Measurements from ENCODE around the gene COG5.
"Not testable (repeated sequence)": the region's sequence is repeated elsewhere in the genome, so short reads cannot be mapped to it uniquely, and the experiment has no call there.

Gene COG5

DNA sequence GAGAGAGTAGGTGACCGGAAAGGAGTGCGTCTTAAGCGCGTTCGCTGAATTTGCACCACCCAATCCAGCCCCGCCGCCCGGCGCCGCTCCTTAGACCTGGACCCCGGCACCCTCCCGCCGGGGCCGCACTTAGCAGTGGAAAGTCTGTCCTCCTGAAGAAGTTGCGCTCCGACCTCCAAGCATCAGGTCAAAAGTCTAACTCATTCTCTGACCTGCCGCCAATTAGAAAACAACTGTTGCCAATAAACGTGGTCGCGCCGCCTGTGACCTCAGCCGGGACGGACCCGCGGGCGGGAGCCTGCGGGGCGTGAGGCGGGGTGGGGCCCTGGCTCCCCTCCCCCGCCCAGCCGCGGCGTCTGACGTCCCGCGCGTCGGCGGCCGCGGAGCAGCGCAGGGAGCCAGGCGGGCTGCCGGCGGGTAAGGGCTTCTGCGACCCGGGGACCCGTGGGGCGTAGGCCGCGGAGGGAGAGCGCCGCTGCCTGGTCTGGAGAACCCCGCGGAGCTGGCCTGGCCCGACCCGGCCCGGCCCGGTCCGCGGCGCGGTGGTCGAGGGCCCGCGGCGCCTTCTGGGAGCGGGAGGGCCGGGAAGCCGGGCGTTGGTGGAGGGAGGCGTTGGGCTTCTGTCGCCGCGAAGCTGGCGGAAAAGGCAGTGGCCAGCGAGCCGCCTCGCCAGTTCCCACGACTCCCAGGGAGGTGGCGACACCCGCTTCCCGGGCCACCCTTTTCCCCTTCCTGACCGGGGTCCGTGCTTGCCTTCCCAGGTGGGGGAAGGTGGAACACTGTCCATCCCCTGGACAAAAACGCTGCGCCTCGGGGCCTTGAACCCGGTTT is 16.4 kb upstream of the COG5 start, which contains the start of gene BCAP29:
Gene BCAP29, plus strand, starts transcription at position 362 of the 831 bp plus-strand sequence. CDS start 527 bp downstream, outside the sequence.
- peak; percentile 73 for DNase-seq (ENCODE audit: low spot score)

DNA sequence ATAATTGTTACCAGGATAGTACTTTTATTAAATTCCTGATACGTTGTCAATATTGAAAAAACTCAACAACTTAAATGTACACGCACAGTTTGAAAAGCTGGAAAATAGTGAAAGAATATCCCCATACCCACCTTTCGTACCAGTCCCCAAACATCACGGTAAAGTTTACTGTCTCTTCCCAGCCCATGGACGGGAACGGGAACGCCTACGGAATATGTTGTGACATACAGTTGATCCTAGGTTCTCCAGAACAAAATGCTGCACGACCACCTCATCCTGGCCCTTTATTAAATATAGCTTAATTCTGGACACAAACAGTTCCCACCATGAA is 15.8 kb upstream of the COG5 start:
- no peak for DNase-seq (ENCODE audit: low spot score)

DNA sequence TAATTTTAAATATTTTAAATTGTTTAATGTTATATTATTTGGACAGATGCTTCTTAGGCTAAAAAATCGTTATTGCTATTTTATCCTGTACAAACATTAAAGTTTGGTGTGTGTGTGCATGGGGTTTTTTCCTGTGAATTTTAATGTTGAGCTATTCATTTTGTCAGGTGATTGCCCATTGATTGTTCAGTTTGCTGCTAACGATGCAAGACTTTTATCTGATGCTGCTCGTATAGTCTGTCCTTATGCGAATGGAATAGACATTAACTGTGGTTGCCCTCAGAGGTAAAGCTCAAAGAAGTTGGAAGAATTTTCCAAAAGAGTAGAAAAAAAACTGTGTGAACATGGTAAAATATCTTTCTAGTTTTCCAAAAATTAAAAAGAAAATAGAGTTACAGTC is 9.8 kb upstream of the COG5 start:
- no peak for DNase-seq (ENCODE audit: low spot score)

DNA sequence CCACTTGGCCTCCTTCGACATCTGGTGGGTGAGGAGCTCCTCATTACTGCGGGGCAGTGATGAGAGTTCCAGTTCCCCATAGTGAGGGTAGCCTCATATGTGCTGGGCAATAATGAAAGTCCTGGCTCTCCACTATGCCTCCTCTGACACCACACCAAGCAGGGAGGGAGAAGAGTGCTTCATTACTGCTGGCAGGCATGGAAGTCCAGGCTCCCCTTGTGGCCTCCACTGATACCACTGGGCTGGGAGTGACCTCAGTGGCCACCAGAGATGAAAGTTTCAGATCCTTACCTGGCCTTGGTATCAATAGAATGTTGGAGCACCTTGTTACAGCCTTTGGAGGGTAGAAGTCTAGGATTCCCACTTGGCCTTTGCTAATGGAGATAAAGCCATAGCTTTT is 6.6 kb upstream of the COG5 start:
- no peak for DNase-seq (ENCODE audit: low spot score)

DNA sequence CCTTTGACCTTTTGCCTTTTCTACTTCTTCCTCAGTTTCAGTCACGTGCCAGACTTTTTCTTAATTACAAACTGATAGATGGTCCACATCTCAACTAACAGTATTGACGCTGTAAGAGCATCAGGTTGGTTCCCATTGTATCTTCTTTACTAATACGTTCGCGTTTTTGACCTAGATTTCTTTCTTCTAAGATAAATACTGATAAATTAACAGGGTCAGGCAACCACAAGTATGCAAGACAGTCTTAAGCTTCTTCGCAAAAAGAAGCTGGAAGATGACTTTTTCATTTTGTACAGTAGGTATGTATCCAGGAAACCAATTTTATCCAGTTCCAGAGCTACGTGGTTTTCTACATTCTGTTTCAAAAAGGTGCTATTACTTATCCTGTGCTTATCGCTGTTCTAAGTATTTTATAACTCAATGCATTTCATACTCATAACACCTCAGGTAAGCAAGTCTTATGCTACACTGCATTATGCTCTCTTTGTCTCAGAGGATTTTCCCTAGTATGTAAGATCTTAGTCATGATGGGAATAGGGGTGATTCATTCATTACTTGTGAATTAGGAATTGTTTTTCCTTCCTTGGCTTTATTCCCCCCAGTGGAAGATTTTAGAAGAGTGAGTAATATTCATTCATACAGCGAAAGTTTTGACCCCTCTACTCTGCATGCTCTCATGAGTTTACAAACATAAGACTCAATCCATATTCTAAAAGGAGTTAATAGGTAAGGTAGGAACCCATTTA is 1.0 kb upstream of the COG5 start:
- DNase-seq (ENCODE audit: low spot score): no peak

DNA sequence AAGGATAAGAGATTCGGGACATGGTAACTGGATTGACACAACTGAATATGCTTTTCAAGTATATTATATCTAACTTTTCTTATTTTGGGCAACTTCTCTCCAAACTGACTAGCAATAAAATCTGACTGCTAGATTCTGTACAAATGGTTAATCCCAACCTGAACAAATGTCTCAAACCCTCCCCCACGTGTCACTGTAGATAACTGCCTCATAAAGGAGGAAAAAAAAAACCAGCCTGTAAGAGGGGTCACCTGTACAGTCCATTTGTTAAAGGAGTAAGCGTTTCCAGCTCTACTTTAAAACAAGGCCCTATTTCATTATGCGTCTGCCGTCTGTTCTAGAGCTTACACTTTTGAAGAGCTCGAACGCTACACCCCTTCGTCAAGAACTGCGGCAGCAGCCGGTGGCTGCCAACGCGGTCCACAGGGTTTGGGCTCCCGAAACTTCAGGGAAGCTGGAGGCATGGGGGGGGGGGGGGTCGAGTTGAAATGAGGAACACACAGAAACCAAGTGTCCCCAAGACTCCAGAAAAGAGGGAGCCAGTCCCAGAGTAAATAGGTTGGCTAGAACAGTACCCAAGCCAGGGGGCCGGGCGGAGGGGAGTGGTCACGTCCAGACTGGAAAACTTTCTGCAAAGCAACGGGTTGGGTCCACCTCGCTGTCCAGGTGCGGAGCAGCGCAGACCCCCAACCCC is 492 bp downstream of the COG5 start:
- no peak for DNase-seq (ENCODE audit: low spot score)

DNA sequence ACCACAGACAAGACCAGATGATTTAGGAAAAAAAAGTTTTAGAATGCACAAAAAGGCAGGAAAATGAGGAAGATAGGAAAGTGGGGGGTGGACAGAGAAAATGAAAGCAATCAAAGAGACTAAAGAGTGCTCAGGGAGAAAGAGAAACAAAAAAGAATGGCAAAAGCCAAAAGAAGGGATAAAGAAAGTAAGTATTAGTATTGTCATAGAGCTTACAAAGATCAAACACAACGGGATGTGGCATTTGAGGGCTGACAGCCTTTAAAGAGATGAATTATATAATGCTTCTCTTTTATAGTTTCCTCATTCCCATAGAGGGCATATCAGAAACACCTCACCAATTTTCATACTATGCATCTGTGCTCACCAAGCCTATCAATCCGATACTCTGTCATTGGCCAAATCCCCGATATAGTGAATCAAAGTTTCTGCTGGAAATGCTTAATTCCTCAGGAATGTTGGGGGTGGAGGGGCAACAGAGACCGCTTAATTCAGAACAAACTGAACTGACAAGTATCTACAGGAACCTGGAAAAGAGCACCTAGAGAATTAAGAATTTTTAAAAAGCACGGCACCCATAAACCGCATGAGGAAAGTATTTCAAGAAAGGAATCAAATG is 2.7 kb downstream of the COG5 start:
- no peak for DNase-seq (ENCODE audit: low spot score)

DNA sequence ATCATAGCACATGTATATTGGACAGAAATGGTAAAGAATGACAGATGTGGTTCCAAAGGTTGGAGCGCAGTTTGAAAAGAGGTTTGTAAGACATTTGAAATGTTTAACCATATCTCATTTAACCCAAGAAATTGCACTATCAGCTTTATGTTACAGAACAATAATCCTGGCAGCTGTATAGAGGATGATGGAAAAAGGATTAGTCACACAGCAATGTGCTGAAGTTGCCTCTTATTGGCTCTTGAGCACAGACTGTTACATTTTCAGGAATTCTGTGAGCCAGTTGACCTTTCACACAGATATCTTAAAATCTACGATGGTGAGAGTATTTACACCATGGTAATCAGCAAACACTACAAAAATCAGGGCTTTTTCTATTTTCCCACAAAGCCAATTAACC is 3.9 kb downstream of the COG5 start:
- no peak for DNase-seq (ENCODE audit: low spot score)

DNA sequence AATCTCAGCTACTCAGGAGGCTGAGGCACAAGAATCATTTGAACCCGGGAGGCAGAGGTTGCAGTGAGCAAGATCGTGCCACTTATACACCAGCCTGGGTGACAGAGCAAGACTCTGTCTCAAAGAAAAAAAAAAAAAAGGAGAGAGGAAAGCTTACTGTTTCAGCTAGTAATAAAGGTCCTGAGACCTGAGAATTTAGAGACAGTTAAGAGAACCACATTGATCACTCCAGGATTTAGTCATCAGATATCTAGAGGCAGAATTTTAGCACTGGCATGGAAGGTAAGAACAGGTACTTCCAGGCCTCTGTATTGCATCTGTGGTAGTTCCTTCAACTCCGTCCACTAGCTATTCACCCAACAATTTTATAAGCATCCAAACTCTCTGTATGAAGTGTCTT is 7.8 kb downstream of the COG5 start:
- no peak for DNase-seq (ENCODE audit: low spot score)

DNA sequence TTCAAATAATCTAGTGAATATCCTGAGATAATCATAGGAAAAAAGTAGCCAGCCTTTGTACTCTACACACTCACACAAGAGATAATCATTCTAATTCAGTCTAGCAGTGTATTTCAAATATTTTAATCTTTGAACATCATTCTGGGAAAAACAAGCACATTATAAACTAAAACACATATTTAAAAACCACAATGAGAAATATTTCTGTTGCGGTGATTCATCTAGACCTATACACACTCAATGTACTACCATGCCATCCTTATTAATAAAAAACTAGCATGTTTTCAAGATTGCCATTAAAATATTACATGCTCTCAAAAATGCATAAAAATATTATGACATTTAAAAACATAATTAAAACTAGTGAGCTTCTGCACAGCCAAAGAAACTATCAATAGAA is 11.8 kb downstream of the COG5 start:
- DNase-seq (ENCODE audit: low spot score): no peak

DNA sequence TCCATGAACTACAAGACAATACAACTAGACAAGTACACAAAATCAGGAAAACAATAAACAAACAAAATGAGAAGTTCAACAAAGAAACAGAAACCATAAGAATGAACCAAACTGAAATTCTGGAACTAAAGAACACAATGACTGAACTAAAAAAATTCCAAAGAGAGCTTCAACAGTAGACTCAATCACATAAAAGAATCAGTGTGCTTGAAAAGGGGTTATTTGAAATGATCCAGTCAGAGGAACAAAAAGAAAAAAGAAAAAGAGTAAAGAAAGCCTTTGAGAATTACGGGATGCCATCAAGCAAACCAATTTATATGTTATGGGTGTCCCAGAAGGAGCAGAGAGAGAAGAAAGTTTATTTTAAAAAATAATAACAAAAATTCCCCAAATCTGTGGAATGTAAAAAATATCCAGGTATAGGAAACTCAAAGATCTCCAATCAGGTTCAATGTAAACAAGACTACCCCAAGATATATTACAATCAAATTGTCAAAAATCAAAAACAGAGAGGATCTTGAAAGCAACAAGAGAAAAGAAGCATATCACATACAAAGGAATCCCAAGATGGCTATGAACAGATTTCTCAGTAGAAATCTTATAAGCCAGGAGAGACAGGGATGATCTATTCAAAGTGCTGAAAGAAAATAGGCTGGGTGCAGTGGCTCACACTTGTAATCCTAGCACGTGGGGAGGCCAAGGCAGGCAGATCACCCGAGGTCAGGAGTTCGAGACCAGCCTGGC is 18.7 kb downstream of the COG5 start:
- no peak for DNase-seq (ENCODE audit: low spot score)

DNA sequence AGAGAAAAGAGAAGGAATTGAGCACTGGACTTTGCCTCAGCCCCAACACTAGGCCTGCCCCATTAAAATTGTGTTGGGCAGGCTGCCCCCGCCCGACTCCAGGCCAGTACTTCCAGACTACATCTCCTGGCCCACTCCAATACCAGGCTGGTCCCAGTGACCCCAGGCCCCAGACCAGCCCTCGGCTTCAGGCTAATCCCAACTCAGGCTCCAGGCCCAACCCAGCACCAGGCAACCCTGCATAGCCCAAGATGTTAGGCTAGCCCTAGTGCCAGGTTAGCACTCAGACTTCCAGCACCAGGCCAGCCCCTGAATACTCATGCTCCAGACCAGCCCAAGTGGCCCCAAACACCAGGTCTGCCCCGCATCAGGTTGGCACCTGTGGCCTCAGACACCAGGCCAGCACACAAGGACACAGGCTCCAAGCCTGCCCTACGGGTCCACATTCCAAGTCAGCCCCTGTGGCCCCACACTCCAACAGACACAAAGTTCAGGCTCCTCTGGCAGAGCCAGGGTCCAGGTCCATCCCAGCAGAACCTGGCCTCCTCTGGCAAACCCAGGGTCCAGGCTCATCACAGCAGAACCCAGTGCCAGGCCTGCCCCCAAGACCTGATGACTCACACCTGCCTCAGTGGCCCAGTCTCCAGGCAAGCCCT is 20.3 kb downstream of the COG5 start:
- DNase-seq (ENCODE audit: low spot score): no peak

DNA sequence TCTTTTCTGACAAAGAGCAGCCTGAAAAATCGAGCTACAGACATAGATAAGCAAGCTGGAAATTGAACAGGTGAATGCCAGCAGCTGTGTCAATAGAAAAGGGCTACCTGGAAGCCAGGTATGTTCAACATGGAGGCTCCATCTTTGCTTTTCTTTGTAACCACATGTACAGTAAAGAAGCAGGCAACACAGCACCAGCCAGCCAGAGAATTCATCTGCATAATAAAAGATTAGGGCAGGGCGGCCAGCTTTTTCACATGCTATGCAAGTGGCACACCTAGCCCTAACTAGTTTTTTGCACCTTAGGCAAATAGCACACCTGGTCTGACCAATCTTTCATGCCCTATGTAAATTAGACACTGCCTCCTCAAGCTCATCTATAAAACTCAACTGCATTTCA is 25.7 kb downstream of the COG5 start:
- no peak for DNase-seq (ENCODE audit: low spot score)

DNA sequence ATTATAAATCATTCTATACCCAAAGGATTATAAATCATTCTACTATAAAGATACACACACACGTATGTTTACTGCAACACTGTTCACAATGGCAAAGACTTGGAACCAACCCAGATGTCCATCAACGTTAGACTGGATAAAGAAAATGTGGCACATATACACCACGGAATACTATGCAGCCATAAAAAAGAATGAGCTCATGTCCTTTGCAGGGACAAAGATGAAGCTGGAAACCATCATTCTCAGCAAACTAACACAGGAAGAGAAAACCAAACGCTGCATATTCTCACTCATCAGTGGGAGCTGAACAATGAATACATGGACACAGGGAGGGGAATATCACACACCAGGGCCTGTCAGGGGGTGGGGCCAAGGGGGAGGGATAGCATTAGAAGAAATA is 26.5 kb downstream of the COG5 start:
- DNase-seq (ENCODE audit: low spot score): not testable (repeated sequence)

DNA sequence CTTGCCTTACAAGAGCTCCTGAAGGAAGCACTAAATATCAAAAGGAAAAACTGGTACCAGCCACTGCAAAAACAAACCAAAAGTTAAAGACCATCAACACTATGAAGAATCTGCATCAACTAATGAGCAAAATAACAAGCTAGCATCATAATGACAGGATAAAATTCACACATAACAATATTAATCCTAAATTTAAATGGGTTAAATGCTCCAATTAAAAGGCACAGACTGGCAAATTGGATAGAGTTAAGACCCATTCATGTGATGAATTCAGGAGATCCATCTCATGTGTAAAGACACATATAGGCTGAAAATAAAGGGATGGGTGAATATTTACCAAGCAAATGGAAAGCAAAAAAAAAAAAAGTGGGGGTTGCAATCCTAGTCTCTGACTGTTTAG is 29.6 kb downstream of the COG5 start:
- DNase-seq (ENCODE audit: low spot score): no peak

DNA sequence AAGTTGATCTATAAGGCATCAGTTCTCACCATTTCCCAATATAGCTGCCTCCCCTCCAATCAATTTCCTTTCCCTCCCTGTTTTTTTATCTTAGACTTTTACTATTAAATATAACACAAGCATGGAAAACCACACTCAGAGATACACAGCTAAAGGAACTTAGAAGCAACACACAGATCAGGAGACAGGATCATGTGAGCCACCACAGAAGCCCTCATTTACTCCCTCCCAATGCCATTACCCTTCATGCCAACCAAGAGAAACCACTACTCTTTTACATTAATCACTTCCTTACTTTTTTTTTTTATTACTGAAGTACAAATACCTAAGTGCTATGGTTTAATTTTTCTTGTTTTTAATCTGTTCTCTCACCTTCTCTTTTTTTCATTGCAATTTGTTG is 33.0 kb downstream of the COG5 start:
- no peak for DNase-seq (ENCODE audit: low spot score)

DNA sequence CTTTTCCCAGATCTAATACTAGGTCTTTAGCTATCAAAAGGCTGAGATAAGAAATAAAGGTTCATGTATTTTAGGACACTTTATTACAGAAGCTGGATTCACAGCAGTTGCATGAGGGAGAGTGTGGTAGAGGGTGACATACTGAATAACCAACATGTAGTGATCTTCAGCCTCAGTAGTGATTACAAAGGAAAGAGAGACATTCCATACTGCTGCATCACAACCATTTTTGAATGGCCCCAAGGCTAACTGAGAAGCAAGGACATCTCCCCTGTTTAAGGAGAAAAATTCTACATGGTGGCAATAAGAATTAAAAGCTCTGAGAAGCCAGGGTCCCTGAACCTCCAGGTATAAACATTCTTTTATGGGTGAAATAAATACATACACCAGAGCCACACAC is 35.3 kb downstream of the COG5 start:
- DNase-seq (ENCODE audit: low spot score): no peak

DNA sequence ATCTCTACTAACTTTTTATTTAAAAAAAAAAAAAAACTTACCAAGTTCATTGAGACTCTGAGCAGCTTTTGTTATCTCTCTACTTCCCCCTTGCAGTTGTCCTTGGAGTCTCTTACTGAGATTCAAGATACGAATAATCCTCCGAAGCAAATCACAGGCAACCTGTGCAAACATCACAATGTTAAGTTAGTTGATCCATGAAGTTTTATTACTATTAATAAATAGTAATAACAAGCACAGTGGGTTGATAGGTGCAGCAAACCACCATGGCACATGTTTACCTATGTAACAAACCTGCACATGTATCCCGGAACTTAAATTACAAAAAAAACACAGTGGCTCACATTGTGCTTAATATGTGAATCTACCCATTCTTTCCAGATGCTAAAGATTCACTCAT is 36.5 kb downstream of the COG5 start:
- no peak for DNase-seq (ENCODE audit: low spot score)

DNA sequence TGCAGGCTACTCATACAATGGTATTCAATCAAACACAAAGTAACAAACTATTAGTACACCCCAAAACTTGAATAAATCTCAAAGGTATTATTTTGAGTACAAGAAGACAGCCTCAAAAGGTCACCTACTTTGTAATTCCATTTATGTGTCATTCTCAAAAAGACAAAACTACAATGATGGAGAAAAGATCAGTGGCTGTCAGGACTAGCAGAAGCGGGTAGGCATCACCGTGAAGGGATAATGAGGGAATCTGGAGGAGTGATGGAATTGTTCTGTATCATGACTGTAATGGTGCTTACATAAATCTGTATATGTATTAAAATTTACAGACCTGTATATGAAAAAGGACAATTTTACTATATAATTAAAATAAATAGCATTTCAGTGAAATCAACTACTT is 37.0 kb downstream of the COG5 start:
- DNase-seq (ENCODE audit: low spot score): no peak

DNA sequence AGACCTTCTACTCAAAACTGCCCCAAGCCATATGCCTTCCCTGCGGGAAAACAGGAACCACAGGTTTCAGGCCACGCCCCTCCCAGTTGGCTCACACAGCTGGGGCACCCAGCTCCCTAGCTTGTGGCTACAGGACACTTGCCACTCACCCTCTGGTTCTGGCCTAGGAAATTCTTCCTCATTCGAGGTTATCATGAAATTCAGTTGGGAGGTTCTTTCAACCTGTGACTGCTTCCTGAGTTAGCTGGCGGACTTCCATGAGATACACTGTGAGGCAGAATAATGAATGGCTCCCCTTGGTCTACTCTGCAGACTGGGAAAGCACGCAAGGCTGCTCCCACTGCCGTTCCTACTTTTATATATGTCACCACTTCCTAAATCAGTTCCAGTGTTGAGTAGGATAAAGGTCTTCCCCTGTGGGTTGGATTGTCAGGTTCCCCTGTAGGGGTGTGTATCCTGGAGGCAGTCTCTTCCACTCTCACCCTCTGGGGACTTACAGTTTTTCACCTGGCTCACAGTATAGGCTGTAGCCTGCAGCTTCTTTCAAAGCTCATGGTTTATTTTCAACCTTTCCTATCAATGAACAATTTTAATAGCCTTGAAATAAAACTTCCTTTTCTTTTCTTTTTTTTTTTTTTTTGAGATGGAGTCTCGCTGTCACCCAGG is 56.9 kb downstream of the COG5 start:
- no peak for DNase-seq (ENCODE audit: low spot score)
